GM12878 (cell line): ENCODE results near the gene ACADVL. TPM values are rescaled to one million over a fixed set of nuclear protein-coding genes. Genes with fewer than 3 reads are reported as not detected.
A peak's percentile ranks its signal among the peaks of the same experiment; 100 is the strongest.

Source experiments
- ATAC-seq: fragments of 200-7000 bp; cut with Tn5 transposase; 3 replicates; pipeline ENCODE4 v1.9.1; 2020; ENCODE audit warnings: mild to moderate bottlenecking, moderate library complexity
- BruUV-seq: library from RNA; stranded (reverse); fragments of 400-500 nt; replicated peaks from 2 replicates; lab custom pipeline; 2021; lab: Mats Ljungman, UMichigan
- CTCF ChIA-PET: fragments of 300-600 bp; sonication (Branson Sonifier 250); formaldehyde crosslinking; extraction: SDS; loops from one replicate; lab custom pipeline; 2021; ENCODE audit warnings: inconsistent platforms; lab: Yijun Ruan, JAX
- POLR2A ChIA-PET: fragments of 350-600 bp; formaldehyde crosslinking; extraction: SDS; loops from one replicate; lab custom pipeline; 2021; ENCODE audit warnings: inconsistent platforms; lab: Charles Lee
- RAD21 ChIA-PET: fragments of 300-600 bp; sonication (Branson Sonifier 250); formaldehyde crosslinking; loops from one replicate; lab custom pipeline; 2023; ENCODE audit warnings: antibody characterized with exemption; ENCODE audit not compliant: unreplicated experiment; lab: Charles Lee
- SMC1A ChIA-PET: fragments of 300-600 bp; sonication (Branson Sonifier 250); formaldehyde crosslinking; loops from one replicate; lab custom pipeline; 2023; ENCODE audit not compliant: unreplicated experiment, uncharacterized antibody; lab: Charles Lee
- DNase-seq: peaks from one replicate; pipeline ENCODE4 v3.0.0-alpha.2; 2011; ENCODE audit warnings: low read depth, low spot score
- FAIRE-seq: peaks from 3 replicates; lab custom pipeline; 2011; peaks lifted over from hg19 to GRCh38; lab: Jason Lieb, UNC
- H2AFZ ChIP-seq: 2 replicates; pipeline ENCODE4 v1.6.0; 2011; ENCODE audit warnings: low read depth, low read length, control low read depth; ENCODE audit not compliant: control insufficient read depth
- H3K27ac ChIP-seq: 2 replicates; pipeline ENCODE4 v1.5.1; 2011; ENCODE audit warnings: control low read depth; ENCODE audit not compliant: control insufficient read depth, insufficient read depth
- H3K27me3 ChIP-seq, 2 experiments: replicated peaks in 1 of 2; 2 replicates each; pipeline versions ENCODE4 v1.6.0 to v1.6.1; 2011; ENCODE audit warnings: low read length in 1 of 2; ENCODE audit not compliant: control insufficient read depth in 2 of 2, insufficient read depth in 2 of 2
- H3K36me3 ChIP-seq, 2 experiments: 2 replicates each; pipeline ENCODE4 v1.5.1; 2011; ENCODE audit warnings: low read length in 1 of 2; ENCODE audit not compliant: control insufficient read depth in 2 of 2, insufficient read depth in 2 of 2
- H3K4me1 ChIP-seq: 2 replicates; pipeline ENCODE4 v1.6.1; 2011; ENCODE audit warnings: mild to moderate bottlenecking, low read length, moderate library complexity, mixed read lengths; ENCODE audit not compliant: control insufficient read depth, insufficient read depth
- H3K4me2 ChIP-seq: 2 replicates; pipeline ENCODE4 v1.6.0; 2011; ENCODE audit warnings: control low read depth; ENCODE audit not compliant: control insufficient read depth, insufficient read depth
- H3K4me3 ChIP-seq: fragments of 200-600 bp; sonication (generic); 2 replicates; pipeline ENCODE4 v1.5.1; 2016
- H3K79me2 ChIP-seq: 2 replicates; pipeline ENCODE4 v1.6.0; 2011; ENCODE audit warnings: low read length; ENCODE audit not compliant: control insufficient read depth, insufficient read depth
- H3K9ac ChIP-seq: 2 replicates; pipeline ENCODE4 v1.8.0; 2011; ENCODE audit warnings: low read length, control low read depth, mixed read lengths; ENCODE audit not compliant: control insufficient read depth, insufficient read depth
- H3K9me3 ChIP-seq: replicated peaks from 3 replicates; pipeline ENCODE4 v1.5.1; 2011; ENCODE audit warnings: mild to moderate bottlenecking, low read length; ENCODE audit not compliant: control insufficient read depth, insufficient read depth
- H4K20me1 ChIP-seq: 2 replicates; pipeline ENCODE4 v1.6.0; 2011; ENCODE audit not compliant: control insufficient read depth, insufficient read depth
- CBX3 ChIP-seq: fragments of 200-600 bp; sonication (generic); IDR thresholded peaks from 2 replicates; pipeline ENCODE4 v1.6.1; 2016; ENCODE audit warnings: low read depth, borderline replicate concordance
- ETV6 ChIP-seq, 2 experiments: fragments of 450-650 bp in 1 of 2; IDR thresholded peaks in 1 of 2; conservative IDR thresholded peaks in 1 of 2; 2 replicates each; pipeline ENCODE4 v1.6.1; 2014; ENCODE audit warnings: antibody characterized with exemption in 1 of 2, borderline replicate concordance in 1 of 2, low read depth in 1 of 2, mild to moderate bottlenecking in 1 of 2, moderate library complexity in 1 of 2
- MEF2A ChIP-seq: IDR thresholded peaks from 2 replicates; pipeline ENCODE4 v1.6.1; 2011; ENCODE audit warnings: low read depth, mild to moderate bottlenecking, low read length, moderate library complexity; ENCODE audit not compliant: insufficient read depth
- NR2C2 ChIP-seq: IDR thresholded peaks from 2 replicates; pipeline ENCODE4 v1.6.1; 2011; ENCODE audit warnings: borderline replicate concordance, low read depth; ENCODE audit not compliant: control insufficient read depth, insufficient read length
- POU2F2 ChIP-seq: IDR thresholded peaks from 3 replicates; pipeline ENCODE4 v1.6.1; 2011; ENCODE audit warnings: low read depth, mild to moderate bottlenecking, low read length, borderline replicate concordance
- SPI1 ChIP-seq: IDR thresholded peaks from 2 replicates; pipeline ENCODE4 v1.6.1; 2011; ENCODE audit warnings: low read depth, mild to moderate bottlenecking, low read length, moderate library complexity, borderline replicate concordance; ENCODE audit not compliant: insufficient read depth
- YY1 ChIP-seq: IDR thresholded peaks from 2 replicates; pipeline ENCODE4 v1.6.1; 2011; ENCODE audit warnings: low read depth, mild to moderate bottlenecking, low read length
- WGBS: methylation state at CpG from one replicate; pipeline ENCODE4 v1.1.6; 2016; ENCODE audit warnings: low lambda C conversion rate; ENCODE audit not compliant: insufficient replicate concordance, insufficient coverage; ENCODE audit errors: missing lambda C conversion rate; 5-methylcytosine and 5-hydroxymethylcytosine counted together
- in situ Hi-C: fragments of 300-500 bp; cut with MboI; formaldehyde crosslinking; loops from 9 replicates; pipeline ENCODE4 v1.14.3; 2018; ENCODE audit warnings: mixed read lengths
- intact Hi-C: fragments of 100-400 bp; cut with micrococcal nuclease; formaldehyde crosslinking; loops from one replicate; pipeline ENCODE4 v1.14.2; 2022; ENCODE audit not compliant: unreplicated experiment
- polyA plus RNA-seq, 11 experiments: library from polyadenylated mRNA; depleted of rRNA in 4 of 11; unstranded in 6 of 11; stranded (reverse) in 5 of 11; fragments of >200 nt; fragmentation: Nextera tagmentation in 4 of 11; fragmentation: Illumina TruSeq in 1 of 11; extraction: Ambion mirVana in 4 of 11; extraction: Trizol in 1 of 11; gene quantifications; 1 replicate in 1 of 11; 2 replicates in 10 of 11; pipeline versions ENCODE4 v1.2.1 to v1.2.3, GENCODE V29; 2011 to 2016; ENCODE audit warnings: inconsistent platforms in 2 of 11, missing spikeins in 2 of 11, low read depth in 1 of 11
- total RNA-seq, 4 experiments: library from RNA; depleted of rRNA in 3 of 4; stranded (reverse); fragments of >200 nt in 3 of 4; fragmentation: Illumina TruSeq in 1 of 4; extraction: Trizol in 1 of 4; gene quantifications; 2 replicates each; pipeline versions ENCODE4 v1.2.1 to v1.2.3, GENCODE V29; 2013 to 2021
- TF ChIP-seq, protein P1 (sequence below), 3 experiments: IDR thresholded peaks in 2 of 3; conservative IDR thresholded peaks in 1 of 3; 2 replicates each; pipeline ENCODE4 v1.5.1; 2011; ENCODE audit warnings: low read depth in 3 of 3, low read length in 3 of 3, mild to moderate bottlenecking in 3 of 3, control low read depth in 2 of 3, moderate library complexity in 2 of 3, inconsistent platforms in 1 of 3, mixed read lengths in 1 of 3; ENCODE audit not compliant: control insufficient read depth in 2 of 3, insufficient read depth in 1 of 3; ENCODE audit errors: extremely low read depth in 1 of 3

The ACADVL gene
- total and polyA plus RNA-seq, 10 of the 15 experiments (the other 5 are each of a cell fraction or from before 2014, with no cell fraction given): 25.4 to 232 (median 180) TPM

- ATAC-seq: no peak
- ChIA-PET CTCF (interaction anchor here (2.8 to 5.1 kb wide), 4 partner anchors 10 to 75 kb away, joined by 9 to 70 read pairs (median 55); partner anchors contain the start of genes DVL2, GABARAP and PHF23), POLR2A (interaction anchor here (0.6 to 5.9 kb wide), 4 partner anchors 11 to 120 kb away, joined by 3 to 60 read pairs (median 36); partner anchors contain the start of genes CTDNEP1, DVL2, ELP5 and GABARAP), RAD21 (no interaction called here), SMC1A (interaction anchor here (2.0 to 4.8 kb wide), 2 partner anchors 19 to 74 kb away, joined by 19 to 34 read pairs; partner anchors contain the start of gene GABARAP)
- no peaks in the 10 kb centered on the region for H4K20me1 ChIP-seq
- no peak overlapping the region for H3K27ac ChIP-seq
- no peak overlapping the region for H2AFZ ChIP-seq
- no peak overlapping the region for H3K9ac ChIP-seq
- no peak for DNase-seq
- peaks cover 12% of the 10 kb centered on the region for H3K4me1 ChIP-seq
- H3K9me3 ChIP-seq: no peaks in the 10 kb centered on the region
- in situ Hi-C loops: no loop called here
- no peak for FAIRE-seq
- no peak overlapping the region for H3K4me2 ChIP-seq
- peaks cover 15 to 22% of the 10 kb centered on the region in 2 experiments for H3K36me3 ChIP-seq
- TF ChIP-seq NR2C2 (no peak), POU2F2 (peak; percentile 9; the same call in 1 of the 3 replicates), MEF2A (no peak), YY1 (no peak)
- 88% methylated on average over 15 of the region's 15 CpGs for WGBS
- intact Hi-C loops: no loop called here
- BruUV-seq: TSS peak; percentile 47
- H3K27me3 ChIP-seq: no peaks in the 10 kb centered on the region
- peaks cover 14% of the 10 kb centered on the region for H3K79me2 ChIP-seq
- H3K4me3 ChIP-seq: no peak overlapping the region
Measured at GRCh38 chr17:7222093-7222971, 2.6 kb downstream of the ACADVL start.

DNA sequence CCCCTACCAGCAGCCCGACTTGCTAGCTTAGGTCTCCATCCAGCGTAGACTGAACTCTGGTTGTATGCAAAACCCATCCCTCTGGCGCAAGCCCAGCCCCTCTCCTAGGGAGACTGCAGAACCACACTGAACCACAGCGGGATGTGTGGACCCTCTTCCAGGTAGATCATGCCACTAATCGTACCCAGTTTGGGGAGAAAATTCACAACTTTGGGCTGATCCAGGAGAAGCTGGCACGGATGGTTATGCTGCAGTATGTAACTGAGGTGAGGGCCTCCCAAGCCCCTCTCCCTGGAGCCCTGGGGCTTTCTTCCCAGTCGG lies 3.2 kb downstream of the ACADVL start:
- ChIA-PET CTCF (no interaction called here), RAD21 (no interaction called here), SMC1A (no interaction called here), POLR2A (interaction anchor here (1.2 to 5.9 kb wide), 2 partner anchors 11 to 18 kb away, joined by 3 to 60 read pairs; partner anchors contain the start of gene DVL2)
- no peaks in the 10 kb centered on the region for H3K27me3 ChIP-seq
- in situ Hi-C loops (no loop called here), intact Hi-C loops (no loop called here)
- WGBS: 84% methylated on average over 7 of the region's 7 CpGs
- no peak for DNase-seq
- H3K36me3 ChIP-seq: peaks cover 16 to 25% of the 10 kb centered on the region in 2 experiments
- no peak overlapping the region for H3K4me3 ChIP-seq
- no peak for ATAC-seq
- no peak overlapping the region for H3K27ac ChIP-seq
- BruUV-seq: no TSS peak
- no peaks in the 10 kb centered on the region for H3K9me3 ChIP-seq
- H4K20me1 ChIP-seq: no peaks in the 10 kb centered on the region
- no peak overlapping the region for H3K9ac ChIP-seq
- no peak overlapping the region for H3K4me2 ChIP-seq
- no peak for FAIRE-seq
- peaks cover 7% of the 10 kb centered on the region for H3K4me1 ChIP-seq
- no peak overlapping the region for H2AFZ ChIP-seq
- peaks cover 14% of the 10 kb centered on the region for H3K79me2 ChIP-seq
- TF ChIP-seq SPI1: no peak
- no peak for TF ChIP-seq ETV6 (conservative IDR thresholded peaks at IDR 0.05 in 1 of 2, IDR thresholded peaks at IDR 0.05 in 1 of 2; ENCODE audit: borderline replicate concordance in 1 of 2, low read depth in 1 of 2)
- no peak for TF ChIP-seq CBX3
- TF ChIP-seq, protein P1, sequence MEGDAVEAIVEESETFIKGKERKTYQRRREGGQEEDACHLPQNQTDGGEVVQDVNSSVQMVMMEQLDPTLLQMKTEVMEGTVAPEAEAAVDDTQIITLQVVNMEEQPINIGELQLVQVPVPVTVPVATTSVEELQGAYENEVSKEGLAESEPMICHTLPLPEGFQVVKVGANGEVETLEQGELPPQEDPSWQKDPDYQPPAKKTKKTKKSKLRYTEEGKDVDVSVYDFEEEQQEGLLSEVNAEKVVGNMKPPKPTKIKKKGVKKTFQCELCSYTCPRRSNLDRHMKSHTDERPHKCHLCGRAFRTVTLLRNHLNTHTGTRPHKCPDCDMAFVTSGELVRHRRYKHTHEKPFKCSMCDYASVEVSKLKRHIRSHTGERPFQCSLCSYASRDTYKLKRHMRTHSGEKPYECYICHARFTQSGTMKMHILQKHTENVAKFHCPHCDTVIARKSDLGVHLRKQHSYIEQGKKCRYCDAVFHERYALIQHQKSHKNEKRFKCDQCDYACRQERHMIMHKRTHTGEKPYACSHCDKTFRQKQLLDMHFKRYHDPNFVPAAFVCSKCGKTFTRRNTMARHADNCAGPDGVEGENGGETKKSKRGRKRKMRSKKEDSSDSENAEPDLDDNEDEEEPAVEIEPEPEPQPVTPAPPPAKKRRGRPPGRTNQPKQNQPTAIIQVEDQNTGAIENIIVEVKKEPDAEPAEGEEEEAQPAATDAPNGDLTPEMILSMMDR (IDR thresholded peaks at IDR 0.05 in 2 of 3, conservative IDR thresholded peaks at IDR 0.05 in 1 of 3; ENCODE audit: control insufficient read depth in 2 of 3, extremely low read depth in 1 of 3, insufficient read depth in 1 of 3, low read depth in 3 of 3, low read length in 3 of 3): no peak
